Measurements from ENCODE around the gene UBN1.
A peak's percentile ranks its signal among the peaks of the same experiment; 100 is the strongest.

UBN1 gene

DNA sequence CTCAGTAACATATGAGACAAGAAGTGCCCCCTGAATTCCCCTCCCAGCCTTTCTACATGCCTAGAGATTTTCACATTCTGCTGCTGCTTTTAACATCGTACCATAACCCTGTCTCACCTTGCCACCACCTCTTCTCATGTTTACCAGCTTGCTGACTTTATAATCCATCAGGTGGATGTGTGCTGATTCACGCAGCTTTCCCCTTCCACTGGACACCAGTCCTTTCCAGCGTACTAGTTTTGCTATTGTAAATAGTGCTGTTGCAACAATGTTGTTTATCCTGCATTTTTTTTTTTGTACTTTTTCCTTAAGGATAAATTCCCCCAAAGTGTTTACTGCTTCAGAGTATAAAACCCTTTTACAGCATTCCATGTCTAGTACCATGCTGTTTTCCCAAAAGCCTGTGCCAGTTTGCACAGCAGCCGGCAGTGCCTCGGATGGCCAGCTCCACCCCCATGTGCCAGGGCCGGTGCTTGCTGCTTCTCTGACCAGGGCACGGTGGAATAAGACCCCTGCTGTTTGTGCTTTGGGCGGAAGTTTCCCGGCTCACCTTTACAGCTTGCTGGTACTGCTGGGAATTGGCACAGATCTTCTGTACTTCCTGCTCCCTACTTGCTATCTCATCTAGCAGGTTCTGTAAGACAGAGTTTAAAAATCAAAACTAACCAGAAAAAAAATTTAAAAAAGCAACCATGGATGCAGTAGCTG is 41.3 kb downstream of the UBN1 start:
- Histone ChIP-seq H3K9ac (ENCODE audit: insufficient read length, low read depth) (peak overlapping the region; percentile 8), H3K9me3 (ENCODE audit: insufficient read depth, low read length) (no peaks in the 10 kb centered on the region), H3K4me1 (ENCODE audit: insufficient read depth, insufficient read length) (peaks cover 2% of the 10 kb centered on the region), H3K36me3 (ENCODE audit: insufficient read depth, insufficient read length, low read length) (peaks cover 96% of the 10 kb centered on the region), H3K4me3 (ENCODE audit: insufficient read length, low read depth) (no peak overlapping the region), H3K27me3 (ENCODE audit: insufficient read depth, insufficient read length) (no peaks in the 10 kb centered on the region)
- no peak for TF ChIP-seq ZNF274 (IDR thresholded peaks at IDR 0.05; ENCODE audit: low read depth, low read length)
- no peak for TF ChIP-seq SUZ12 (IDR thresholded peaks at IDR 0.05; ENCODE audit: extremely low read depth, insufficient read depth, insufficient read length)
- TF ChIP-seq YY1 (IDR thresholded peaks at IDR 0.05; ENCODE audit: insufficient read depth, insufficient read length): no peak
- no peak for DNase-seq (ENCODE audit: low read depth, low spot score)

DNA sequence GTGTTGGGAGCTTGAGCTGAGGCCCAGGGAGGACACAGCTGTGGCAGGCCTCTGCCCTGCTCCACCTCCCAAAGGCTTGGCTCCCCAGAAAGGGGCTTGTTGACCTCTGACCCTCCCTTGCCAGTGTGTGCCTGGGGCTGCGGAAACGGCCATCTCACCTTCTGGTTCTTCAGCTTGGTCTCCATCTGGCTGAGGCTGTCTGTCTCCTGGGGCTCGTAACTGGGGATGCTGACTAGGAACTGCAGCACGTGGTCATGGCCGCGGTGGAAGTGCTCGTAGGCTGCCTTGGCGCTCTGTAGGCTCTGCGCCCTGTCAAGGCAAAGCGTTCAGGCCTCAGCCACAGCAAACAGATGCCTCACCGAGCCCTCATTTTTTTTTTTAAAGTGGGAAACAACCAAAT is 42.7 kb downstream of the UBN1 start:
- Histone ChIP-seq H3K36me3 (ENCODE audit: insufficient read depth, insufficient read length, low read length) (peaks cover 95% of the 10 kb centered on the region), H3K4me1 (ENCODE audit: insufficient read depth, insufficient read length) (peaks cover 8% of the 10 kb centered on the region)
- TF ChIP-seq YY1 (IDR thresholded peaks at IDR 0.05; ENCODE audit: insufficient read depth, insufficient read length): no peak
- no peak for TF ChIP-seq ZNF274 (IDR thresholded peaks at IDR 0.05; ENCODE audit: low read depth, low read length)
- no peak for TF ChIP-seq SUZ12 (IDR thresholded peaks at IDR 0.05; ENCODE audit: extremely low read depth, insufficient read depth, insufficient read length)

DNA sequence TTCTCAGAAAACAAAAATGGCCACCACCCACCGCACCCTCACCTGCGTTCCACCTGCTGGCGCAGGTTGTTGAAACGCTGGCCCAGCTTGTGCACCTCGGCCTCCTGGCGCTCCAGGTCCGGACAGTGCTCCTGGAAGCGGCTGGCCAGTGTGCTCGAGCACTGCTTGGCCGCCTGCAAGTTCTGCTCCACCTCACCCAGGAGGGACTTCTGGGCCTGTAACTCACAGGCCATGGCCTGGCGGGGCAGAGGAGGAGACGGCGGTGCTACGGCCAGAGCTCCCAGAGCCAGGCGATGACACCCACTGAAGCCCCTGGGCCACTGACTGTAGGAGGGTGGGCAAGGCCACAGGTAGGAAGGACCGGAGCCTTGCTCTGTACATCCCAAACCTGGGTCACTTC is 43.4 kb downstream of the UBN1 start:
- H3K36me3 ChIP-seq (ENCODE audit: insufficient read depth, insufficient read length, low read length): peaks cover 95% of the 10 kb centered on the region
- DNase-seq (ENCODE audit: low read depth, low spot score): no peak
- TF ChIP-seq YY1 (IDR thresholded peaks at IDR 0.05; ENCODE audit: insufficient read depth, insufficient read length): no peak
- no peak for TF ChIP-seq ZNF274 (IDR thresholded peaks at IDR 0.05; ENCODE audit: low read depth, low read length)
- TF ChIP-seq SUZ12 (IDR thresholded peaks at IDR 0.05; ENCODE audit: extremely low read depth, insufficient read depth, insufficient read length): no peak
- H3K9me3 ChIP-seq (ENCODE audit: insufficient read depth, low read length): no peaks in the 10 kb centered on the region
- no peaks in the 10 kb centered on the region for H3K27me3 ChIP-seq (ENCODE audit: insufficient read depth, insufficient read length)
- no peak overlapping the region for H3K9ac ChIP-seq (ENCODE audit: insufficient read length, low read depth)
- peaks cover 8% of the 10 kb centered on the region for H3K4me1 ChIP-seq (ENCODE audit: insufficient read depth, insufficient read length)
- no peak overlapping the region for H3K4me3 ChIP-seq (ENCODE audit: insufficient read length, low read depth)

More for the DNA sequence above, 42.7 kb downstream of the UBN1 start:
- no peak overlapping the region for H3K4me3 ChIP-seq (ENCODE audit: insufficient read length, low read depth)
- DNase-seq (ENCODE audit: low read depth, low spot score): no peak
- H3K27me3 ChIP-seq (ENCODE audit: insufficient read depth, insufficient read length): no peaks in the 10 kb centered on the region
- H3K9ac ChIP-seq (ENCODE audit: insufficient read length, low read depth): no peak overlapping the region
- no peaks in the 10 kb centered on the region for H3K9me3 ChIP-seq (ENCODE audit: insufficient read depth, low read length)

DNA sequence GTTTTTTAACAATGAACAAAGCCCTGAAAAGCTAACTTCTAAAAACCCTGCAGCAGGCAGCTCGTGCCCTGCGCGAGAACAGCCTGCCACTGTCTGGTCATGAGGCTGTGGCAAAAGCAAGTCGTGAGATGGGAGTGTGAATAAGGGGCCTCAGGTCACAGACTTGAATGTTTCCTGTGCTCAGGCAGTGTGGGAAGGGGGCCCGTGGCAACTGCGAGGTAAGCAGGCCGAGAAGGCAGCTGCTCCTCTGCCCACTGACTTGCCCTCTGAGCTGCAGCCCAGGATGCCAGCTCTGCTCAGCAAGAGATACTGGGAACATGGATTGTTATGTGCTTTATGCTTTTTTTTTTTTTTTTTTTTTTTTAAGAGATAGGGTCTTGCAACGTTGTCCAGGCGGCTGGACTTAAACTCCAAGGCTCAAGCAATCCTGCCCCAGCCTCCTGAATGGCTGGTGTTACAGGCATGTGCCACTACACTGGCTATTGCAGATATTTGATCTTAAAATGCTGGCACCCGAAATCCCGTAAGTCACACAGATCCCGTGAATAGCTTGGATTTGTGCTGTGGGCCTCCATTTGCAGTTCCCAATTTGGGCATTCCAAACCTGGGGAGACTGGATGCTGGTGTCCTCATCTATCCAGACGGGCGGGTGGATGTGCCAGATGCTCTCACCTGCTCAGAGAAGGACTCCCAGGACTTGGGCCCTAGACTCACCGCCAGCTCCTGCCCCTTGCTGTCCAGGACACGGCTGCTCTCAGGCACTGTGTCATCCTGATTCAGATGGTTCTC is 44.0 kb downstream of the UBN1 start:
- no peak overlapping the region for H3K4me3 ChIP-seq (ENCODE audit: insufficient read length, low read depth)
- DNase-seq (ENCODE audit: low read depth, low spot score): no peak
- H3K36me3 ChIP-seq (ENCODE audit: insufficient read depth, insufficient read length, low read length): peaks cover 91% of the 10 kb centered on the region
- peaks cover 8% of the 10 kb centered on the region for H3K4me1 ChIP-seq (ENCODE audit: insufficient read depth, insufficient read length)
- no peaks in the 10 kb centered on the region for H3K27me3 ChIP-seq (ENCODE audit: insufficient read depth, insufficient read length)
- H3K9ac ChIP-seq (ENCODE audit: insufficient read length, low read depth): no peak overlapping the region
- no peak for TF ChIP-seq SUZ12 (IDR thresholded peaks at IDR 0.05; ENCODE audit: extremely low read depth, insufficient read depth, insufficient read length)
- no peak for TF ChIP-seq ZNF274 (IDR thresholded peaks at IDR 0.05; ENCODE audit: low read depth, low read length)
- TF ChIP-seq YY1 (IDR thresholded peaks at IDR 0.05; ENCODE audit: insufficient read depth, insufficient read length): no peak
- H3K9me3 ChIP-seq (ENCODE audit: insufficient read depth, low read length): no peaks in the 10 kb centered on the region

DNA sequence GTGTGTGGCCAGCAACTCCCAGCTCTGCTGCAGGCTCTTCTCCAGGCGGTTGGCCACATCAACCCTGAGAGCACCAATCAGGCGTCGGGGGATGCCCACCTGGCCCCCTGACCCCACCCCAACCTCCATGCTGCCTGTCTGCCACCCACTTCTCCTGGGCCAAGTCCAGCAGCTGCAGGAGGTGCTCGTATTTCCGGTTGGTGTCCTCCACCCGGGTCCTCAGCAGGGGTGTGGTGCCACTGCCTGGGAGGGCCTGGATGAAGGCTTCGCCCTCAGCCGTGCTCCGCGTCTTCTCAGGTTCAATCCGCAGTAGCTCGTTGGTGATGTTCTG is 44.6 kb downstream of the UBN1 start:
- H3K9ac ChIP-seq (ENCODE audit: insufficient read length, low read depth): no peak overlapping the region
- no peak overlapping the region for H3K4me3 ChIP-seq (ENCODE audit: insufficient read length, low read depth)
- no peaks in the 10 kb centered on the region for H3K27me3 ChIP-seq (ENCODE audit: insufficient read depth, insufficient read length)
- peaks cover 8% of the 10 kb centered on the region for H3K4me1 ChIP-seq (ENCODE audit: insufficient read depth, insufficient read length)
- TF ChIP-seq SUZ12 (IDR thresholded peaks at IDR 0.05; ENCODE audit: extremely low read depth, insufficient read depth, insufficient read length): no peak
- TF ChIP-seq ZNF274 (IDR thresholded peaks at IDR 0.05; ENCODE audit: low read depth, low read length): no peak
- no peak for TF ChIP-seq YY1 (IDR thresholded peaks at IDR 0.05; ENCODE audit: insufficient read depth, insufficient read length)
- DNase-seq (ENCODE audit: low read depth, low spot score): no peak
- H3K36me3 ChIP-seq (ENCODE audit: insufficient read depth, insufficient read length, low read length): peaks cover 85% of the 10 kb centered on the region
- H3K9me3 ChIP-seq (ENCODE audit: insufficient read depth, low read length): no peaks in the 10 kb centered on the region

DNA sequence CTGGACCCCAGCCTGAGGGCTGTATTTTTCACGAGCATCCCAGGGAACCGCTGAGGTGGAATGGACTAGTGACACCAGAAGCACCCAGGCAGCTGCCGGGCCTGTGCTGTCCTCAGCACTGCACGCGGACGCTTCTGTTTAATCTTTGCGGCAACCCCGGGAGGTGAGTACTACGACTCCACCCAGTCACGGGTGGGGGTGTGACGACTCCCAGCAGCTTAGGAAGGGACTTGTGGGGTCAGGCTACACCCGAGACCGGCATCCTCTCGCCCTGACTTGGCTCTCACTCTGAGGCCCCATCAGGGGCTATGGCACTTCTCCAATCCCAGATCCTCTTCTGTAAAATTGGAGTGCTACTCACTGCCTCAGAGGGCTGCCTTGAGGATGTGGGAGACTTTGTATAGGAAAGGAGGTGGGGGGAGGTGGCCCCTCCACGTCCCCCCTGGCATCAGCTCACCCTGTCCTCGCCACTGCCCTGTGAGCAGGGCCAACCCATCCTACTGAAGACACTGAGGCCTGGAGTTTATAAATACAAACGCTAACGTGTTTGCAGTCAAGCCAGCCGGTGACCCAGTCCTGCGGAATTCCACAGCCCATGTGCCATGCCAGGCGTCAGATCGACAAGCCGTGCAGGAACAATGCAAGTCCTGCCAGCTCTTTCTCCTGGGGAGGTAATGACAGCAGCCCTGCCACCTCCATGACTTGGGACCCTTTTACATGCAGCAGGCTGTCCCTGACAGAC is 45.3 kb downstream of the UBN1 start:
- DNase-seq (ENCODE audit: low read depth, low spot score): no peak
- Histone ChIP-seq H3K4me1 (ENCODE audit: insufficient read depth, insufficient read length) (peaks cover 8% of the 10 kb centered on the region), H3K27me3 (ENCODE audit: insufficient read depth, insufficient read length) (no peaks in the 10 kb centered on the region), H3K4me3 (ENCODE audit: insufficient read length, low read depth) (no peak overlapping the region), H3K9me3 (ENCODE audit: insufficient read depth, low read length) (no peaks in the 10 kb centered on the region), H3K36me3 (ENCODE audit: insufficient read depth, insufficient read length, low read length) (peaks cover 82% of the 10 kb centered on the region), H3K9ac (ENCODE audit: insufficient read length, low read depth) (no peak overlapping the region)
- TF ChIP-seq ZNF274 (IDR thresholded peaks at IDR 0.05; ENCODE audit: low read depth, low read length) (no peak), YY1 (IDR thresholded peaks at IDR 0.05; ENCODE audit: insufficient read depth, insufficient read length) (no peak), SUZ12 (IDR thresholded peaks at IDR 0.05; ENCODE audit: extremely low read depth, insufficient read depth, insufficient read length) (no peak)
